ENCODE measurements around the gene JUN.

DNA sequence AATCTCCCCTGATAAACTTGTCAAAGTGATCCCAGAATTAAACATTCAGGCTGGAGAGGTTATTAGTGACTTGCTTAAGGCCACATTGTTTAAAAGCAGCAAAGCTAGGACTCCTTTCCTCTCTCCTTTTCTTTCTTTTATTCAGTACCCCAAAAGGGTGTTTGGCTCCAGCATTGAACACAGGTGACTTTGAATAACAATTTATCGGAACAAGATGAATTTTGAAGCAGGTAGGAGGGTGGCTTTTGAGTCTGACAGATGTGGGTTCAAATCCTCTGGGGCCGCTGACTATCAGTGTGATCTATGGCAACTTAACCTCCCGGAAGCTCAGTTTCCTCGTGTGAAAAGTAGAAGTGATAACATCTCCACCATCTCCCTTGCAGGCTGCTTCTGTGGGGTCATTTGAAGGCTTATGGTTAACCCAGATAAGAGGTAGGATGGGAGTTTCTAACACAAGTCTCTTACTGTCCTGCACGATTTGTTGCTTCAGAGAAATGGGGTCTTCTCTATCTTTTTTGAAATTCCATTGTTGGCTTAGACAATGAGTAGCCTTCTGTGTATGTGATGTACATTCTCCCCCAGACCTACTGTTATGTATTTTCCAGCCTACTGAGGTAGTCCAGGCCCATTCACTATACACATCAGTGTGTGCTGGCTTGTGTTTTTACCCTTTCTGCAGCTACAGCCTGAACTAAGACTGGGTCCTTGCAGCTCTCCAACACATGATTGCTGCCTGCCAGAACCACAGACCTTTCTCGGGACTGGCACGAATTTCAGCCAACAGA, 29.0 kb downstream of the JUN start:
- no peak for TF ChIP-seq POLR2AphosphoS5 (IDR thresholded peaks at IDR 0.05)
- no peak for TF ChIP-seq POLR2A (IDR thresholded peaks at IDR 0.05; ENCODE audit: low read depth)
- no peak for TF ChIP-seq EP300 (IDR thresholded peaks at IDR 0.05)

Measured in esophagus muscularis mucosa (tissue), 3 donors.